Measurements from ENCODE around the gene PCDHGA10.
"Not testable (repeated sequence)": the region's sequence is repeated elsewhere in the genome, so short reads cannot be mapped to it uniquely, and the experiment has no call there.

The PCDHGA10 gene

DNA sequence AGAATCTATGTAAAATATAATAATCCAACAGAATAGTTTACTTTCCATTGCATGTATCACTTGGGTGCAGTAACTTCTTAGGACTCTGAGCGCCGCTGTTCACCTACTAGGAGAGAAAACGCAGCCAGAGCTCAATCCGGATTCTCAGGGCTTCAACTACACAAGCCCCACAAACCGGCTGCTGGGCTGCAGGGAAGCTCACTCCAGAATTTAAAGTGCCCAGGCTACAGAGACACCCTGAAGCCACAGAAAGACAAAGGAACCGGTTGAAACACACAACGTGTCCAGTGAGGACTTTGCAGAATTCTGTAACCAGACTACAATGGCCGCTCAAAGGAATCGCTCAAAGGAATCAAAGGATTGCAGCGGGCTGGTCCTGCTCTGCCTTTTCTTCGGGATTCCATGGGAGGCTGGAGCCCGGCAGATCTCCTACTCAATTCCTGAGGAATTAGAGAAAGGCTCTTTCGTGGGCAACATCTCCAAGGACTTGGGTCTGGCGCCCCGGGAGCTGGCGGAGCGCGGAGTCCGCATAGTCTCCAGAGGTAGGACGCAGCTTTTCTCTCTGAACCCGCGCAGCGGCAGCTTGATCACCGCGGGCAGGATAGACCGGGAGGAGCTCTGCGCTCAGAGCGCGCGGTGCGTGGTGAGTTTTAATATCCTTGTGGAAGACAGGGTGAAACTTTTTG, at the start of gene PCDHGA10:
PCDHGA10 (plus strand) TSS at position 134 of the 686 bp plus-strand sequence; CDS start at position 323, 189 bp downstream.
- DNase-seq: peak; percentile 53

DNA sequence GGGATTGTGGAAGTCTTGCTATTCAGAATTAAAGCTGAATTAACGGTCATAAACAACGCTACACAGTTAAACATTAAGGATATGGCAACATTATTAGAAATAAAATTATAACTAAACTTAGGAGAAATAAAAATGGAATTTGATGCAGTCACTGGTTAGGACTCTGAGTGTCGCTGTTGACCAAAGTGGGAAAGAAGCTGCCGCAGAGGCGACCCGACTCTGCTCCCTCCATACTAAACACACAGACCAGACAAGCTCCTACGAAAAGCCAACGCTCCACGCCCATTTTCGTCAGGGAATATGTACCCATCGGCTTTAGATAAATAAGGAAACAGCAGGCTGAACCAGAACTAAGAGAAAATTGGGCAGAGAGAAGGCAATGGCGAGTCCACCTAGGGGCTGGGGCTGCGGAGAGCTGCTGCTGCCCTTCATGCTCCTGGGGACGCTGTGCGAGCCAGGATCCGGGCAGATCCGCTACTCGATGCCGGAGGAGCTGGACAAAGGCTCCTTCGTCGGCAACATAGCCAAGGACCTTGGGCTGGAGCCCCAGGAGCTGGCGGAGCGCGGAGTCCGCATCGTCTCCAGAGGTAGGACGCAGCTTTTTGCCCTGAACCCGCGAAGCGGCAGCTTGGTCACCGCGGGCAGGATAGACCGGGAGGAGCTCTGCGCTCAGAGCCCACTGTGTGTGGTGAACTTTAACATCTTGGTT, 48.7 kb upstream of the PCDHGA10 start, which contains the start of gene PCDHGA5:
PCDHGA5 (plus strand) TSS at position 211 of the 709 bp plus-strand sequence; CDS start at position 380, 169 bp downstream.
- DNase-seq: no peak

GRCh38 chr5:141366016-141366896, 46.5 kb upstream of the PCDHGA10 start:
- no peak for DNase-seq

GRCh38 chr5:141369994-141370848, 42.6 kb upstream of the PCDHGA10 start, which contains the start of gene PCDHGB3:
Gene PCDHGB3, plus strand, starts transcription at chr5:141370242. Its CDS starts 153 bp downstream, at chr5:141370395.
- DNase-seq: no peak

DNA sequence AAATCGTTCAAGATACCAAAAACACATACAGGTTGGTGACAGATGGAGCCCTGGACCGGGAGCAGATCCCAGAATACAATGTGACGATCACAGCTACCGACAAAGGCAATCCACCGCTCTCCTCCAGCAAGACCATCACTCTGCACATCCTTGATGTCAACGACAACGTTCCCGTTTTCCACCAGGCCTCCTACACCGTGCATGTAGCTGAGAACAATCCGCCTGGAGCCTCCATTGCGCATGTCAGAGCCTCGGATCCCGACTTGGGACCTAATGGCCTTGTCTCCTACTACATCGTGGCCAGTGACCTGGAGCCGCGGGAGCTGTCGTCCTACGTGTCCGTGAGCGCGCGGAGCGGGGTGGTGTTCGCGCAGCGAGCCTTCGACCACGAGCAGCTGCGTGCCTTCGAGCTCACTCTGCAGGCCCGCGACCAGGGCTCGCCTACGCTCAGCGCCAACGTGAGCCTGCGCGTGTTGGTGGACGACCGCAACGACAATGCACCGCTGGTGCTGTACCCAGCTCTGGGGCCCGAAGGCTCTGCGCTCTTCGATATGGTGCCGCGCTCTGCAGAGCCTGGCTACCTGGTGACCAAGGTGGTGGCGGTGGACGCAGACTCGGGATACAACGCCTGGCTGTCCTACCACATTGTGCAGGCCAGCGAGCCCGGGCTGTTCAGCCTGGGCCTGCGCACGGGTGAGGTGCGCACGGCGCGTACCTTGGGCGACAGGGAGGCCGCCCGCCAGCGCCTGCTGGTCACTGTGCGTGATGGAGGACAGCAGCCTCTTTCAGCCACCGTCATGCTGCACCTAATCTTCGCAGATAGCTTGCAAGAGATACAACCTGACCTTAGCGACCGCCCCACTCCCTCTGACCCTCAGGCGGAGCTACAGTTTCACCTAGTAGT, 41.0 kb upstream of the PCDHGA10 start:
- DNase-seq: no peak

DNA sequence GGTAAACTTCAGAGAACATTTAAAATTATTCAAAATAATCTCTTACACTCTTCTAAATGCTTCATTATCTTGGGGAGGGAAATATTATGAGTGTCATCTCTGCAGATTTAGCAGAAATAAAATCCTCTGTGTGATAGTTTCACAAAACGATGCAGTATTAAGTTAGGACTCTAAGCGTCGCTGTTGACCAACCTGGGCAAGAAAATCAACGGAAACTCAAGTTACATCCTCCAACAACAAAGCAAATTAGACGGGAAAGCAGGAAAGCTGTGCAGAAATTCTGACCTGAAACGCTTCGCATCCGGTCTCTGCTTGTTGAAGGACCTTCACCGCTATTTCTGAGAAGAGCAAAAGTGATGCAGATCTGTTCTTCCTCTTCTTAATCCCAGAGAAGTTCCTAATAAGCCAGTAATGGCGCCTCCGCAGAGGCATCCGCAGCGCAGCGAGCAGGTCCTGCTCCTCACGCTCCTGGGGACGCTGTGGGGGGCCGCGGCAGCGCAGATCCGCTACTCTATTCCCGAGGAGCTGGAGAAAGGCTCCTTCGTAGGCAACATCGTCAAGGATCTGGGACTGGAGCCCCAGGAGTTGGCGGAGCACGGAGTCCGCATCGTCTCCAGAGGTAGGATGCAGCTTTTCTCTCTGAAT, 39.0 kb upstream of the PCDHGA10 start, which contains the start of gene PCDHGA6:
PCDHGA6 (plus strand) TSS at position 219 of the 645 bp plus-strand sequence; CDS start at position 412, 193 bp downstream.
- no peak for DNase-seq

- no peak for DNase-seq
Measured at GRCh38 chr5:141374627-141375026, 38.2 kb upstream of the PCDHGA10 start.

DNA sequence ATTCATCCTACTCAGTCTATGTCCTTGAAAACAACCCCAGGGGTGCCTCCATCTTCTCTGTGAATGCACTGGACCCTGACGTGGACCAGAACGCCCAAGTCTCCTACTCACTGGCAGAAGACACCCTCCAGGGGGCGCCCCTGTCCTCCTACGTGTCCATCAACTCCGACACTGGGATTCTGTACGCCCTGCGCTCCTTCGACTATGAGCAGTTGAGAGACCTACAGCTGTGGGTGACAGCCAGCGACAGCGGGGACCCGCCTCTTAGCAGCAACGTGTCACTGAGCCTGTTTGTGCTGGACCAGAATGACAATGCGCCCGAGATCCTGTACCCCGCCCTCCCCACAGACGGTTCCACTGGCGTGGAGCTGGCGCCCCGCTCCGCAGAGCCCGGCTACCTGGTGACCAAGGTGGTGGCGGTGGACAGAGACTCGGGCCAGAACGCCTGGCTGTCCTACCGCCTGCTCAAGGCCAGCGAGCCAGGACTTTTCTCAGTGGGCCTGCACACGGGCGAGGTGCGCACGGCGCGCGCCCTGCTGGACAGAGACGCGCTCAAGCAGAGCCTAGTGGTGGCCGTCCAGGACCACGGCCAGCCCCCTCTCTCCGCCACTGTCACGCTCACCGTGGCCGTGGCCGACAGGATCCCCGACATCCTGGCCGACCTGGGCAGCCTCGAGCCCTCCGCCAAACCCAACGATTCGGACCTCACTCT, 37.2 kb upstream of the PCDHGA10 start:
- DNase-seq: not testable (repeated sequence)

DNA sequence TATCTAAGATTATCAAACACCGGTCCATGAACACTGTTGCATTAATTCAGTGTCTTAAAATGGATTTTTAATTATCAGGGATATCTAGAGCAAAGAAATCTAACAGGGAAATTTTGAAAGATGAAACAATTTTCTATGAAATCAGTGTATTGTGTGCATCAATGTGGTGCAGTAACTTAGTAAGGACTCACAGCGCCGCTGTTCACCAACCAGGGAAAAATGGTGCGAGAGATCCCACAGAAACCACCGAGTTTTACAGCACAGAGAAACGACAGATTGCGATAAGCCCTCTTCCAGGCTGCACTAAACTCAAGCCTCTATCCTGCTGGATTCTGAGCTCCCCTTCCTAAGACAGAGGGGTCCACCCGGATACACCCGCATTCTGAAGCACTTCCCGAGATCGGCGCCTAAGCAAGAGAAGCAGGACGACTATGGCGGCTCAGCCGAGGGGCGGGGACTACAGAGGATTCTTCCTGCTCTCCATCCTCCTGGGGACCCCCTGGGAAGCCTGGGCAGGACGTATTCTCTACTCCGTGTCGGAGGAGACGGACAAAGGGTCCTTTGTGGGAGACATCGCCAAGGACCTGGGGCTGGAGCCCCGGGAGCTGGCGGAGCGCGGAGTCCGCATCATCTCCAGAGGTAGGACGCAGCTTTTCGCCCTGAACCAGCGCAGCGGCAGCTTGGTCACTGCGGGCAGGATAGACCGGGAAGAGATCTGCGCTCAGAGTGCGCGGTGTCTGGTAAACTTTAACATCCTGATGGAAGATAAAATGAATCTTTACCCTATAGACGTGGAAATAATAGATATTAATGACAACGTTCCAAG, 30.1 kb upstream of the PCDHGA10 start, which contains the start of gene PCDHGA7:
PCDHGA7 (plus strand) TSS at position 274 of the 826 bp plus-strand sequence; CDS start at position 432, 158 bp downstream.
- no peak for DNase-seq

DNA sequence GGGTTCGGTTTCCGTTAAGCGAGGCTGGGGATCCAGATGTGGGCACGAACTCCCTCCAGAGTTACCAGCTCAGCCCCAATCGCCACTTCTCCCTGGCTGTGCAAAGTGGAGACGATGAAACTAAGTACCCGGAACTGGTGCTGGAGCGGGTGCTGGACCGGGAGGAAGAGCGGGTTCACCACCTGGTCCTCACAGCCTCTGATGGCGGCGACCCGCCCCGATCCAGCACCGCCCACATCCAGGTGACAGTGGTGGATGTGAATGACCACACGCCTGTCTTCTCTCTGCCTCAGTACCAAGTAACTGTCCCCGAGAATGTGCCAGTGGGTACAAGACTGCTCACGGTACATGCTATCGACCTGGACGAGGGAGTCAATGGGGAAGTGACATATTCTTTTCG, 29.4 kb upstream of the PCDHGA10 start:
- DNase-seq: no peak

GRCh38 chr5:141384471-141385267, 28.1 kb upstream of the PCDHGA10 start:
- DNase-seq: no peak

DNA sequence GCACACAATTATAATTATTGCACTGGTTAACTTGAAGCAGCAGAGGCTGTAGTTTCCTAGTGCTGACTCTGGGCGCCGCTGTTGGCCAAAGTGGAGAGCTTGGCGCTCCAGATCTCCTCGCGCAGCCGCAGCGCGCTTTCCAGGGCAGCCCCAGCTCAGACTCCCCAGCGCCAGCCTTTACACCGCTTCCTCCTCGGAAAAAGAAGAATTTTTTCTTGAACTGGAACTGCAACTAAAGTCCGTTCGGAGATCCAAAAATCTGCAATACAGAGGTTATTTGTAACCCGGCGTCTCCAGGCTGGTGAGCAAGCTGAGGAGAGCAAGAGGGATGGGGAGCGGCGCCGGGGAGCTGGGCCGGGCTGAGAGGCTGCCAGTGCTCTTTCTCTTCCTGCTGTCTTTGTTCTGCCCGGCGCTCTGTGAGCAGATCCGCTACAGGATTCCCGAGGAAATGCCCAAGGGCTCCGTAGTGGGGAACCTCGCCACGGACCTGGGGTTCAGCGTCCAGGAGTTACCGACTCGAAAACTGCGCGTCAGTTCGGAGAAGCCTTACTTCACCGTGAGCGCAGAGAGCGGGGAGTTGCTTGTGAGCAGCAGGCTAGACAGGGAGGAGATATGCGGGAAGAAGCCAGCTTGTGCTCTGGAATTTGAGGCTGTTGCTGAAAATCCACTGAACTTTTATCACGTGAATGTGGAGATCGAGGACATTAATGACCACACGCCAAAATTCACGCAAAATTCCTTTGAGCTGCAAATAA, 25.1 kb upstream of the PCDHGA10 start, which contains the start of gene PCDHGB4:
PCDHGB4 (plus strand) TSS at position 142 of the 755 bp plus-strand sequence; CDS start at position 329, 187 bp downstream.
- not testable (repeated sequence) for DNase-seq

GRCh38 chr5:141388661-141389060, 24.1 kb upstream of the PCDHGA10 start:
- DNase-seq: no peak

DNA sequence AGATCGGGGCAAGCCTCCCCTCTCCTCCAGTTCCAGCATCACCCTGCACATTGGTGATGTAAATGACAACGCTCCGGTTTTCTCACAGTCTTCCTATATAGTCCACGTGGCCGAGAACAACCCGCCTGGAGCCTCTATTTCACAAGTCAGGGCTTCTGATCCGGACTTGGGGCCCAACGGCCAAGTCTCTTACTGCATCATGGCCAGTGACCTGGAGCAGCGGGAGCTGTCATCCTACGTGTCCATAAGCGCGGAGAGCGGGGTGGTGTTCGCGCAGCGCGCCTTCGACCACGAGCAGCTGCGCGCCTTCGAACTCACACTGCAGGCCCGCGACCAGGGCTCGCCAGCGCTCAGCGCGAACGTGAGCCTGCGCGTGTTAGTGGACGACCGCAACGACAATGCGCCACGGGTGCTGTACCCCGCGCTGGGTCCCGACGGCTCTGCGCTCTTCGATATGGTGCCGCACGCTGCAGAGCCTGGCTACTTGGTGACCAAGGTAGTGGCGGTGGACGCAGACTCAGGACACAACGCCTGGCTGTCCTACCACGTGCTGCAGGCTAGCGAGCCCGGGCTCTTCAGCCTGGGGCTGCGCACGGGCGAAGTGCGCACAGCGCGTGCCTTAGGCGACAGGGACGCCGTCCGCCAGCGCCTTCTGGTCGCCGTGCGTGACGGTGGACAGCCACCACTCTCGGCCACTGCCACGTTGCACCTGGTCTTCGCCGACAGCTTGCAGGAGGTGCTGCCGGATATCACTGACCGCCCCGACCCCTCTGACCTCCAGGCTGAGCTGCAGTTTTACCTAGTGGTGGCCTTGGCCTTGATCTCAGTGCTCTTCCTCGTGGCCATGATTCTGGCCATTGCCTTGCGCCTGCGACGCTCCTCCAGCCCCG, 23.4 kb upstream of the PCDHGA10 start:
- no peak for DNase-seq

DNA sequence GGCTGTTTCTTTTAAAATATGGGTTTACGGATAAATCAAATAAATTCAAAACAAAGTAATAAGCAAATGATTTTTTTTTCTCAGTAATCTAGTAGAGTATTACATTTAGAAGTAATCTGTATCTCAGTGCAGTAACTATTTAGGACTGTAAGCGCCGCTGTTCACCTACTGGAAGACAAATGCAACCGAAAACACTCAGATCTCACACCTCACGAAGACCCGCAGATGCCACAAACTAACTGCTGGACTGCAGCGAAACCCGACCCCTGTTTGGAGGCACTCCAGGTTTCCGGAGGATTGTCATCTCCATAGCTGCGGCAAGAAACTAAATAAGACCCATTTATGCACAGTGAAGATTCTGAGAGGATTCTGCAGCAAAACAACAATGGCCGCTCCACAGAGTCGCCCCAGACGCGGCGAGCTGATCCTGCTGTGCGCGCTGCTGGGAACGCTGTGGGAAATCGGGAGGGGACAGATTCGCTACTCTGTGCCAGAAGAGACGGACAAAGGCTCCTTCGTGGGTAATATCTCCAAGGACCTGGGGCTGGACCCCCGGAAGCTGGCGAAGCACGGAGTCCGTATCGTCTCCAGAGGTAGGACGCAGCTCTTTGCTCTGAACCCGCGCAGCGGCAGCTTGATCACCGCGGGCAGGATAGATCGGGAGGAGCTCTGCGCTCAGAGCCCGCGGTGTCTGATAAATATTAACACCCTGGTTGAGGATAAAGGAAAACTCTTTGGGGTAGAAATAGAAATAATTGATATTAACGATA, 20.2 kb upstream of the PCDHGA10 start, which contains the start of gene PCDHGA8:
PCDHGA8 (plus strand) TSS at position 205 of the 770 bp plus-strand sequence; CDS start at position 386, 181 bp downstream.
- no peak for DNase-seq

Data from activated T-cell treated with anti-CD3 and anti-CD28 coated beads for 4 hours (primary cell).